Effector CD4-positive, alpha-beta T cell (primary cell): ENCODE results near the gene SAMD4B.
"Not testable (repeated sequence)": the region's sequence is repeated elsewhere in the genome, so short reads cannot be mapped to it uniquely, and the experiment has no call there.

Source experiments
- DNase-seq: peaks from one replicate; pipeline ENCODE4 v3.0.0-alpha.2; 2020

The SAMD4B gene

GRCh38 chr19:39335168-39335548 is 7.1 kb upstream of the SAMD4B start:
- no peak for DNase-seq

DNA sequence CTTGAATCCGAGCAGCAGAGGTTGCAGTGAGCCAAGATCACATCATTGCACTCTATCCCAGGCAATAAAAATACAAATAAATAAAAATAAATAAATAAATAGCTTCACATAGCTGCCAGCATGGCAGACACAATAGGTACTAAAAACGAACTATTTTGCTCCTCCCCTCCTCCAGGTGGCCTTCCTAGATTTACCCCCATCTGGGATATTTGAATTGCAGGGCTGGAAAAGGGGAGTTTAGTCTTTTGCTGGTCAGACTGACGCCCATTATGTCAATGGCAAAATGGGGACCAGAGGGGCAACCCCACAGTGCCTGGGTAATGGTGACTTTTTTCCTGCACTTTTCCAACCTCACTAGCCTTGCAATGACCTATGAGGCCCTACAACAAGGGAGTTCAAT is 5.7 kb upstream of the SAMD4B start:
- no peak for DNase-seq

DNA sequence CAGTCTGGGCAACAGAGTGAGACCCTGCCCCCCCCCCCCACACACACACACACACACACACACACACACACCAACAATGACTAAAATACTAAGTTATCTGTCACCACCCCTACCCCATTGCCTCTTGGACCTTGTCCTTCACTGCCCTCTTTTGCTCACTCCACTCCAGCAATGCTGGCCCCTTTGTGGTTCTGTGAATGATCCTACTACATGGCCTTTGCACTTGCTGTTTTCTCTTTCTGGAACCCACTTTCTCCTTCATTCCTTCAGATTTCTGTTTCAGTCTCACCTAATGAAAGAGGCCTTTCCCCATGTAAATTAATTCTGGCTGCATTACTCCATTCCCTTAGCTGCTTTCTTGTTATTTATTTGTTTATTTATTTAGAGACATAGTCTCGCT is 2.5 kb upstream of the SAMD4B start:
- DNase-seq: no peak

- DNase-seq: not testable (repeated sequence)
These were observed 2.1 kb upstream of the SAMD4B start for GRCh38 chr19:39340156-39340555.

- DNase-seq: peak; percentile 15
These were observed 997 bp upstream of the SAMD4B start for GRCh38 chr19:39341129-39341718.

GRCh38 chr19:39342647-39343305 is 555 bp downstream of the SAMD4B start:
- no peak for DNase-seq

- DNase-seq: no peak
These were observed 3.7 kb downstream of the SAMD4B start for GRCh38 chr19:39345956-39346355.

GRCh38 chr19:39347332-39348164 is 5.3 kb downstream of the SAMD4B start:
- DNase-seq: no peak

DNA sequence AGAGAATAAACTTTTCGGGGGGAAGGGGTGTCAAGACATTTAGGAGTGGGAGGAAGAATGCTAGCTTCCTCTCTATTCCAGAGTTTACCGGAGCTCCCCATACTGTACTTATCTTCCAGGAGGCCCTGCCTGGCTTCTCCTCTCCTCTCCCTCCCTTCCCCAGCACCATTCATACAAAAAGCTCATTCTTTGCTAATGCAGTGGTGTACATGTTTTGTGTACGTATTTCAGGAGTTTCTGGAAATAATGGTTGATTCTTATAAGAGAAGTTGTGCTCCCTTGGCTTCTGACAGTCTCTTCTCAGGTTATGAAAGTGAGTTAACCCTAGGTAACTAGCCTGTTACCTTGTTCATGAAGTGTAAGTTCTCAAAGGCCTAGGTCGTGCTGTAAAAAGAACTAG is 7.1 kb downstream of the SAMD4B start:
- no peak for DNase-seq

DNA sequence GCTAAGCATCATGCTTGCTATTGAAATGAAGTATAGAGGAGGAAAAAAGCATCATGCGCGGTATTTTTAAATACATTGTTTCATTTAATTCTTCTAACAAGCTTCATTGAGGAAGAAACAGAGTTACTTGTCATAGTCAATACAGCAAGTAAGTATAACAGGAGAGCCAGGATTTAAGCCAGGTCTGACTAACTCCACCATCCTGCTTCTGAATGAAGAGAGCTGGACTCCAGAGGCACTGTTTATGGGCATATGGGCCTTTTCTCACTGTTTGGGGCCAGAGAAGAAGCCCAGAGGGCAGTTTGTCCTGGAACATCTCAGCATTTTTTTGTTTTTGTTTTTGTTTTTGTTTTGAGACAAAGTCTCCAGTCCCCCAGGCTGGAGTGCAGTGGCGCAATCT is 7.9 kb downstream of the SAMD4B start:
- DNase-seq: no peak

DNA sequence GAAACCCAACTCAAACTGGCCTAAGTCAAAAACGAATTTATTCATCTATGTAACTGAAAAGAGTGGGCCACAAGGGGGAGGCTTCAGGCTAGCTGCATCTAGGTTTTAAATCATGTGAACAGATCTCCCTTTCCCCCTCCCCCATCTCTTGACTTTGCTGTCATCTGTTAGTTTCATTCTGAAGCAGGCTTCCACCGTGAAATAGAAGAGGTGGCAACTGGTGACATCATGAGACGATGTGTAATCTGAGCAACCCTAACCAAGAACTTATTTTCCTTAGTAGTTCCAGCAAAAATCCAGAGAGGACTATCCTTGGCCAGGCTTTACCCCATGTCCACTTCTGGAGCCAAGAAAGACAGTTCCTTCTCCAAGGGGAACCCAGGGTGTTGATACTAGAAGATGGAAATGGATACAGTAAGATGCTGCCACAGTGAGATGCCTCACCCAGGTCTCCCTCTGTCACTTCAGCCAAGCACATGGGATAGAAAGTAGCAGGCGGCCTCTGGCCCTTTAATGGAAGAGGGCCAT is 9.4 kb downstream of the SAMD4B start:
- DNase-seq: no peak

GRCh38 chr19:39352381-39353255 is 10.4 kb downstream of the SAMD4B start:
- DNase-seq: no peak

DNA sequence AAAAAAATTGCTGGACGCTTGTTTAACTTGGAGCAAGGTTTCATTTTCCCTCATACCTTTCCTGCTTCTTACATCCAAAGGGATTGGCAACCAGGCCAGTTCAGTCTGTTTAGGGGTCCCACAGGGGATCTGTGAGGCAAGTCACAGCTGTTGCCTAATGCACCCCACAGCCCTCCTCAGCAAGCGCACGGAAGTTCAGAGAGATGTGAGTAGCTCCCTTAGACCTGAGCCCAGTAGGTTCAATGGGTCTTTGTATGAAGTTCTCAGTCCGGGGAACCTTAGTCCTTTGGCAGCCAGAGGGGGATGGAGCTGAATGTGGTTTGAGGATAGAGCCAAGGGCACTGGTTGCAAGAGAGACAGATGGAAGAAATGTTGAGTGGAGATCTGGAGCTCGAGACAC is 13.0 kb downstream of the SAMD4B start:
- no peak for DNase-seq

DNA sequence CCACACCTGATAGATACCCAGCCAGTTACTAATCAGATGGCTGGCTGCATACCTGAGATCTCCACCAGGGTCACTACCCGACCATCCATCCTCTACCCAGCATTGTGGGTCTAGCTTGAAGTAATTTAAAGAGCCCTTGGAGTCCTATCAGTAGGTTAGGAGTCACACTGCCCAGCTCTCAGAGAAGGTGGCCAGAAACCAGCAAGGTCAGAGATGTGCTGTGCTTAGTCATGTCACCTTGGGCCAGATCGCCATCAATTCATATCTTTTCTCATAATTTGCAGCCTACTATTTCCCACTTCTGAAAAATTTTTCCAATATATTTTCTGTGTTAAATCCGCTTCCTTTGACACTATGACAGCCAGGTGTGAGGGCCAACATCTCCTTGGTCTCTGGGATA is 13.9 kb downstream of the SAMD4B start:
- DNase-seq: no peak

- DNase-seq: no peak
These were observed 14.4 kb downstream of the SAMD4B start for GRCh38 chr19:39356647-39357046.

GRCh38 chr19:39359026-39359425 is 16.8 kb downstream of the SAMD4B start:
- no peak for DNase-seq

DNA sequence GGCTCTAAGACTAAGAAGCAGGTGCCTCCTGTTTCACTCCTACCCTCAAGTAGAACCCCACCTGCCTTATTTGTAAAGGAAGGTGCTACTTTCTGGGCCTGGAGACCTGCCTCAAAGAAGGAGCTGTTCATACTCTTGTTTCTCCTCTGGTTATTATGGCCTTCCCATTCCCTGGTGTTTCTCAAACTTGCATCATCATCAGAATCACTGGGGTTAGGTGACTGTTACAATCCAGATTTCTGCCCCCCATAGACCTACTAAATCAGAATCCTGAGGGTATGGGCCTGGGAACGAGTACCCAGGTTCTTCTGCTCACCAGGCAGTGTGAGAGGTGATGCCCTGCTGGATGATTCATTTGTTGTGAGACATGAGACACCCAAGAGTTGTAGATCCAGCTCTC is 18.4 kb downstream of the SAMD4B start:
- no peak for DNase-seq

- no peak for DNase-seq
These were observed 20.7 kb downstream of the SAMD4B start for GRCh38 chr19:39362682-39363657.

DNA sequence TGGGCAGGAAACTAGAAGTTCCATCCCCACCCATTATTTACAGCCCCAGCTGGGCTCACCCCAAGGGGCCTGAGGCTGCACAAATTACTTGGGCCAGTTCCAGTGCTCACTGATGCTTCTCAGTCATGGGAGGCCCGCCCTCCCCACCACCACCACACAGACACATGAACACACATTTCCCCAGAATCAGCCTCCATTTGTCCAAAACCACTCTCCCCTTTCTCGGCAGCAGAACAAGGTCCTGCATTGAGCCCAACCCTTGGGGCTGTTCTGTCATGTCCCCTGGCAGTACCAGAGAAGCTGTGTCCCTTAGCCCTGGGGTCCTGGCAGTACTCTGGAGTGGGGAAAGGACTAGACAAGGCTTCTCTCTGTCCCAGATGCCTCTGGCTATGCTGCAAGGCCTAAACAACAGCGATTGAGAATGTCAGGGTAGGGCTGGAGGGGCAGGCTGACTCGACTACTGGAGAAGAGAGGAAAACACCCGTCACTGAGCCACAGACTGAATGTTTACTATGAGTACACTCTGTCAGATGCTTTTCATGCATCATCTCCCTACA is 21.8 kb downstream of the SAMD4B start:
- no peak for DNase-seq

GRCh38 chr19:39365531-39365930 is 23.3 kb downstream of the SAMD4B start:
- no peak for DNase-seq

DNA sequence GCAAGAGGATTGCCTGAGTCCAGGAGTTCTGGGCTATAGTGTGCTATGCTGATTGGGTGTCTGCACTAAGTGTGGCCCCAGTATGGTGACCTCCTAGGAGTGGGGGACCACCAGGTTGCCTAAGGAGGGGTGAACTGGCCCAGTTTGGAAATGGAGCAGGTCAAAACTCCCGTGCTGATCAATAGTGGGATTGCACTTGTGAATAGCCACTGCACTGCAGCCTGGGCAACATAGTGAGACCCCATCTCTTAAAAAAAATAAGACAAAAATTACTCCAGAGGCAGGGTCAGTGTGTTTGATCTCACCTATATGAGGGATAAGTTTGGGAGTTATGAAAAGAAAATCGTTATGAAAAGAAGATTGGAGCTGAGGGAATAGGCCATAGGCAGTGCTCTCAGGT is 27.0 kb downstream of the SAMD4B start:
- no peak for DNase-seq
